Erythroblast (primary cell): ENCODE results near the gene CCR3.

Experiments
- DNase-seq, 2 experiments: peaks; one replicate each; lab custom pipeline; 2025; lab: John Stamatoyannopoulos, UW
- GATA1 ChIP-seq: IDR thresholded peaks from 2 replicates; pipeline ENCODE4 v1.6.1; 2011; ENCODE audit warnings: low read depth, mild to moderate bottlenecking, control low read depth, low read length, moderate library complexity
- POLR2A ChIP-seq: IDR thresholded peaks from 2 replicates; pipeline ENCODE4 v1.6.1; 2011; ENCODE audit warnings: mild to moderate bottlenecking, low read length

CCR3 gene

GRCh38 chr3:46209746-46210470 lies 32.4 kb upstream of the CCR3 start:
- TF ChIP-seq GATA1 = no peak
- TF ChIP-seq POLR2A = no peak
- DNase-seq = no peak

GRCh38 chr3:46212101-46212500 lies 30.2 kb upstream of the CCR3 start:
- TF ChIP-seq GATA1 (no peak), POLR2A (no peak)
- no peak for DNase-seq

- DNase-seq = no peak
- TF ChIP-seq POLR2A (no peak), GATA1 (no peak)
Observed at GRCh38 chr3:46213201-46213600, 29.1 kb upstream of the CCR3 start.

- TF ChIP-seq GATA1 (no peak), POLR2A (no peak)
- DNase-seq = peak; percentile 10 to 42
Observed at GRCh38 chr3:46214751-46215352, 27.4 kb upstream of the CCR3 start.

- TF ChIP-seq GATA1 = no peak
- TF ChIP-seq POLR2A = no peak
- DNase-seq = no peak
Observed at GRCh38 chr3:46215810-46216414, 26.3 kb upstream of the CCR3 start.

GRCh38 chr3:46218196-46218709 lies 24.0 kb upstream of the CCR3 start:
- TF ChIP-seq POLR2A (no peak), GATA1 (no peak)

GRCh38 chr3:46221391-46221790 lies 20.9 kb upstream of the CCR3 start:
- TF ChIP-seq POLR2A (no peak), GATA1 (no peak)

More at GRCh38 chr3:46218196-46218709, 24.0 kb upstream of the CCR3 start:
- no peak for DNase-seq

GRCh38 chr3:46221938-46222337 lies 20.3 kb upstream of the CCR3 start:
- TF ChIP-seq POLR2A = no peak
- no peak for TF ChIP-seq GATA1
- no peak for DNase-seq

More at GRCh38 chr3:46221391-46221790, 20.9 kb upstream of the CCR3 start:
- no peak for DNase-seq

GRCh38 chr3:46222435-46223161 lies 19.7 kb upstream of the CCR3 start:
- no peak for DNase-seq
- TF ChIP-seq GATA1 = no peak
- no peak for TF ChIP-seq POLR2A

GRCh38 chr3:46228260-46229242 lies 13.7 kb upstream of the CCR3 start:
- no peak for TF ChIP-seq GATA1
- peak; percentile 88 to 93 for DNase-seq

- no peak for TF ChIP-seq POLR2A
- no peak for TF ChIP-seq GATA1
- DNase-seq = no peak
Observed at GRCh38 chr3:46231323-46231722, 10.9 kb upstream of the CCR3 start.

- TF ChIP-seq GATA1 (no peak), POLR2A (no peak)
- no peak for DNase-seq
Observed at GRCh38 chr3:46233194-46233593, 9.1 kb upstream of the CCR3 start.

GRCh38 chr3:46235425-46235824 lies 6.8 kb upstream of the CCR3 start:
- no peak for DNase-seq
- TF ChIP-seq POLR2A (no peak), GATA1 (no peak)
